A549 (cell line): Measurements from ENCODE around the gene PTPRN2. TPM values are rescaled to one million over a fixed set of nuclear protein-coding genes. Genes with fewer than 3 reads are reported as not detected.

Experiments
- ATAC-seq, 2 experiments: fragments of 200-7000 bp in 1 of 2; fragments of >200 bp in 1 of 2; cut with Nextera tagmentation in 1 of 2; cut with Tn5 transposase in 1 of 2; 3 replicates each; pipeline versions ENCODE4 v1.8.0 to v1.9.1; 2018 to 2020; ENCODE audit warnings: mild to moderate bottlenecking in 1 of 2, moderate library complexity in 1 of 2
- CTCF ChIA-PET: fragments of 300-600 bp; sonication (Branson Sonifier 250); formaldehyde crosslinking; extraction: SDS; loops from one replicate; lab custom pipeline; 2021; ENCODE audit warnings: antibody characterized with exemption, inconsistent platforms; lab: Yijun Ruan, JAX
- POLR2A ChIA-PET: fragments of 350-600 bp; formaldehyde crosslinking; extraction: SDS; loops from one replicate; lab custom pipeline; 2021; ENCODE audit warnings: antibody characterized with exemption, inconsistent platforms; lab: Yijun Ruan, JAX
- DNase-seq, 2 experiments: peaks; one replicate each; pipeline versions ENCODE4 v3.0.0 to v3.0.0-alpha.2; 2011 to 2016; ENCODE audit warnings: low read depth in 1 of 2, low spot score in 1 of 2
- FAIRE-seq: peaks from 2 replicates; lab custom pipeline; 2011; peaks lifted over from hg19 to GRCh38; lab: Jason Lieb, UNC
- H3K27ac ChIP-seq, 2 experiments: fragments of >200 bp; sonication (Bioruptor Twin); formaldehyde crosslinking; 3 replicates each; pipeline ENCODE4 v1.5.1; 2016 to 2017
- H3K4me1 ChIP-seq: fragments of >200 bp; sonication (Bioruptor Twin); formaldehyde crosslinking; 3 replicates; pipeline ENCODE4 v1.6.1; 2016
- H3K4me2 ChIP-seq: fragments of >200 bp; sonication (Bioruptor Twin); formaldehyde crosslinking; 3 replicates; pipeline ENCODE4 v1.6.1; 2016
- H3K4me3 ChIP-seq: fragments of >200 bp; sonication (Bioruptor Twin); formaldehyde crosslinking; 3 replicates; pipeline ENCODE4 v1.5.1; 2016
- H3K9me3 ChIP-seq: fragments of >200 bp; sonication (Bioruptor Twin); formaldehyde crosslinking; 3 replicates; pipeline ENCODE4 v1.6.1; 2016
- BHLHE40 ChIP-seq: IDR thresholded peaks from 2 replicates; pipeline ENCODE4 v1.6.1; 2012; ENCODE audit warnings: low read depth, low read length, inconsistent platforms
- CEBPB ChIP-seq, 2 experiments: fragments of >200 bp in 1 of 2; sonication (Bioruptor Twin) in 1 of 2; formaldehyde crosslinking in 1 of 2; IDR thresholded peaks; 2 replicates each; pipeline ENCODE4 v1.6.1; 2012 to 2016
- CHD2 ChIP-seq: fragments of 150-350 bp; IDR thresholded peaks from 2 replicates; pipeline ENCODE4 v1.6.1; 2014; ENCODE audit warnings: low read length; ENCODE audit not compliant: partially characterized antibody
- ESRRA ChIP-seq: fragments of 150-350 bp; IDR thresholded peaks from 2 replicates; pipeline ENCODE4 v1.6.1; 2014; ENCODE audit warnings: mild to moderate bottlenecking, low read length, borderline replicate concordance
- FOSB ChIP-seq: fragments of 250-450 bp; sonication (Bioruptor Pico); IDR thresholded peaks from 2 replicates; pipeline ENCODE4 v1.5.0; 2020; ENCODE audit warnings: mild to moderate bottlenecking, moderate library complexity
- HDAC2 ChIP-seq: fragments of 200-600 bp; sonication (generic); IDR thresholded peaks from 2 replicates; pipeline ENCODE4 v1.6.1; 2016
- HOXB5 ChIP-seq: fragments of 250-450 bp; sonication (Bioruptor Pico); IDR thresholded peaks from 2 replicates; pipeline ENCODE4 v1.5.0; 2020; ENCODE audit warnings: mild to moderate bottlenecking, moderate library complexity
- JUNB ChIP-seq: fragments of >200 bp; sonication (Bioruptor Twin); formaldehyde crosslinking; IDR thresholded peaks from 2 replicates; pipeline ENCODE4 v1.6.1; 2016
- KDM1A ChIP-seq: fragments of 200-600 bp; sonication (generic); IDR thresholded peaks from 2 replicates; pipeline ENCODE4 v1.6.1; 2016; ENCODE audit warnings: low read depth, mild to moderate bottlenecking
- MYC ChIP-seq: IDR thresholded peaks from 2 replicates; pipeline ENCODE4 v1.6.1; 2012; ENCODE audit warnings: mild to moderate bottlenecking, inconsistent platforms, low read length, improper control_type of control experiment, borderline replicate concordance
- NR3C1 ChIP-seq: fragments of >200 bp; sonication (Bioruptor Twin); formaldehyde crosslinking; IDR thresholded peaks from 3 replicates; pipeline ENCODE4 v1.6.1; 2017
- RAD21 ChIP-seq, 2 experiments: fragments of >200 bp in 1 of 2; sonication (Bioruptor Twin) in 1 of 2; formaldehyde crosslinking in 1 of 2; IDR thresholded peaks in 1 of 2; conservative IDR thresholded peaks in 1 of 2; 2 replicates in 1 of 2; 3 replicates in 1 of 2; pipeline ENCODE4 v1.6.1; 2012 to 2018; ENCODE audit warnings: inconsistent platforms in 1 of 2
- RFX5 ChIP-seq: fragments of 450-650 bp; IDR thresholded peaks from 2 replicates; pipeline ENCODE4 v1.7.1; 2014; ENCODE audit warnings: antibody characterized with exemption, mild to moderate bottlenecking, moderate library complexity
- SMC3 ChIP-seq: fragments of >200 bp; sonication (Bioruptor Twin); formaldehyde crosslinking; IDR thresholded peaks from 3 replicates; pipeline ENCODE4 v1.6.1; 2018; ENCODE audit warnings: inconsistent platforms
- ZFP36 ChIP-seq: fragments of 450-650 bp; IDR thresholded peaks from 2 replicates; pipeline ENCODE4 v1.6.1; 2014; ENCODE audit warnings: borderline replicate concordance; ENCODE audit not compliant: partially characterized antibody
- ZSCAN20 ChIP-seq: fragments of 250-450 bp; sonication (Bioruptor Pico); IDR thresholded peaks from 2 replicates; pipeline ENCODE4 v1.8.0; 2022; ENCODE audit warnings: mild to moderate bottlenecking, moderate library complexity
- WGBS: methylation state at CpG from one replicate; pipeline ENCODE4 v1.1.6; 2017; ENCODE audit errors: missing lambda C conversion rate; 5-methylcytosine and 5-hydroxymethylcytosine counted together
- polyA plus RNA-seq, 4 experiments: library from polyadenylated mRNA; depleted of rRNA in 3 of 4; stranded (reverse); fragments of >200 nt; fragmentation: RNase III in 1 of 4; extraction: RNeasy Plus Mini Kit Qiagen cat#74134 plus additional on column Dnase treatment in 1 of 4; gene quantifications; 2 replicates in 3 of 4; 3 replicates in 1 of 4; pipeline ENCODE4 v1.2.3, GENCODE V29; 2011 to 2017
- TF ChIP-seq, protein P1 (sequence below): fragments of 200-600 bp; sonication (generic); IDR thresholded peaks from 2 replicates; pipeline ENCODE4 v1.6.1; 2016; ENCODE audit warnings: antibody characterized with exemption, mild to moderate bottlenecking, moderate library complexity
- TF ChIP-seq, protein P2 (sequence below): fragments of 450-650 bp; IDR thresholded peaks from 2 replicates; pipeline ENCODE4 v1.6.1; 2014; ENCODE audit warnings: antibody characterized with exemption

PTPRN2 gene
- polyA plus RNA-seq, 2 of the 4 experiments (the other 2 are of a cell fraction), result 0.41 to 1.2 TPM

DNA sequence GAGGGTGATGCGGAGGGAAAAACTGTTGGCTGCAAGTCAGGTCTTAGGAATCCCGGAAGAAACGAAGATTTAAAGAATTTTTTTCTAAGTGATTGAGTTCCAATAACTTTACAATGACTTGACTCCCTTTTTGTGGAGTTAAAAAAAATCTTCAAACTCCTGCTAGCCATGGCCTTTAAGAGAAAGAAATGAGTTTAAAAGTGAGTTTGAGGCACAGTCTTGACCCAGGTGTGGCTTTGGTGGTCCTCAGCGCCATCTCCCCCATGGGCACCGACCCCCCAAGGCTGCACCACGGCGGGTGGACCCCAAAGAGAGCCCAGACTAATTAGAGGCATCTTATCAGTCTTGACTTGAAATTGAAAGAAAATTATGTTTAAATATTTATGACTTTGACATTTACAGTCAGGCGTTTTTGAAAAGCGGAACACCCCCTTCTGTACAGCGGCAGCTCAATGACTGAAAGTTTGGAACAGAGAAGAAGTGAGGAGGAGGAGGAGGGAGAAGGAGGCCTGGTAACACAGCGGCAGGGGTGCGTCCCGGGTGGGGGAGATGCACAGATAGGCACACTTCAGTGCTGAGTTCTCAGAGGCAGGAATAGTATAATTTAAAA lies 901.2 kb downstream of the PTPRN2 start:
- ChIA-PET POLR2A (no interaction called here), CTCF (no interaction called here)
- Histone ChIP-seq H3K9me3 (no peaks in the 10 kb centered on the region), H3K4me1 (no peaks in the 10 kb centered on the region), H3K4me2 (no peak overlapping the region), H3K4me3 (no peak overlapping the region), H3K27ac (no peak overlapping the region)
- ATAC-seq (no peak), FAIRE-seq (no peak), DNase-seq (no peak)
- WGBS, result 27% methylated on average over 13 of the region's 13 CpGs
- no peak for TF ChIP-seq HOXB5

DNA sequence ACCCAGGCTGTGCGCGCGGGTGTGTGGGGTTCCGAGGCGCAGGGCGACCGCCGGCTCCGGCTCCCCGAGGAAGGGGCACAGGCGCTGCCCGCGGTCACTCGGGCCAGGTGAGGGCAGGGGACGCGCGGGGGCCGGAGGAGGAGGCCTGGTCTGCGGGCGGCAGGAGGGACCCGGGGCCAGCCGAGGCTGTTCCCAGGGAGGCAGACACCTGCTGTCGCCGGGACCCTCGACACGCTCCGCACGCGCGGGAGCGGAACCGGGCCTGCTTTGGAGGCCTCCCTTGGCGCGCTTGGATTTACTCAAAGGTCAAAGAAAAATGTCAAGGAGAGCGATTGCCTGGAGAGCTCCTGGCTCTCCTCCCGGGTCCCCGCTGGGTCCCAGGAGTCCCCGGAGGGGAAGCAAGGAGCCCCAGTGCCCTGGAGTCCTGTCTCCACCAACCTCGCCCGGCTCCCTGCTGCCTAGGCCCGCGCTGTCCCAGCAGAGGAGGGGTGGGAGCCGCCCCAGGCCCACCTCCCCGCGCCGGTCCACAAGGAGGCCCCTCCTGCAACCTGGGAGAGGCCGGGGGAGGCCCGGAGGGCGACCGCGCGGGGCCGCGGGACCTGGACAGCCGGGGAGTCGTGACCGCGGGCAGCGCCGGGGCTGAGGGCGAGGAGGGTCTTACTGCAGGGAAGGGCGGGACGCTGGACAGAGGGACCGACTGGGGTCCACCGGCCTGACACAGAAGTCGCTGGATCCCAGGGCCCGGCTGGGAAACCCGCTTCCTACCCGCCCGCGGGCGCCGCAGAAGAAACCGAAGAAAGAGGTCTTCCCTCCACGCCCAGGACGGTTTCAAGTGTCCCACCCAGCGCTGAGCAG lies 902.0 kb downstream of the PTPRN2 start:
- ATAC-seq, result no peak; a peak in 1 of 6 replicates
- TF ChIP-seq, protein P1, sequence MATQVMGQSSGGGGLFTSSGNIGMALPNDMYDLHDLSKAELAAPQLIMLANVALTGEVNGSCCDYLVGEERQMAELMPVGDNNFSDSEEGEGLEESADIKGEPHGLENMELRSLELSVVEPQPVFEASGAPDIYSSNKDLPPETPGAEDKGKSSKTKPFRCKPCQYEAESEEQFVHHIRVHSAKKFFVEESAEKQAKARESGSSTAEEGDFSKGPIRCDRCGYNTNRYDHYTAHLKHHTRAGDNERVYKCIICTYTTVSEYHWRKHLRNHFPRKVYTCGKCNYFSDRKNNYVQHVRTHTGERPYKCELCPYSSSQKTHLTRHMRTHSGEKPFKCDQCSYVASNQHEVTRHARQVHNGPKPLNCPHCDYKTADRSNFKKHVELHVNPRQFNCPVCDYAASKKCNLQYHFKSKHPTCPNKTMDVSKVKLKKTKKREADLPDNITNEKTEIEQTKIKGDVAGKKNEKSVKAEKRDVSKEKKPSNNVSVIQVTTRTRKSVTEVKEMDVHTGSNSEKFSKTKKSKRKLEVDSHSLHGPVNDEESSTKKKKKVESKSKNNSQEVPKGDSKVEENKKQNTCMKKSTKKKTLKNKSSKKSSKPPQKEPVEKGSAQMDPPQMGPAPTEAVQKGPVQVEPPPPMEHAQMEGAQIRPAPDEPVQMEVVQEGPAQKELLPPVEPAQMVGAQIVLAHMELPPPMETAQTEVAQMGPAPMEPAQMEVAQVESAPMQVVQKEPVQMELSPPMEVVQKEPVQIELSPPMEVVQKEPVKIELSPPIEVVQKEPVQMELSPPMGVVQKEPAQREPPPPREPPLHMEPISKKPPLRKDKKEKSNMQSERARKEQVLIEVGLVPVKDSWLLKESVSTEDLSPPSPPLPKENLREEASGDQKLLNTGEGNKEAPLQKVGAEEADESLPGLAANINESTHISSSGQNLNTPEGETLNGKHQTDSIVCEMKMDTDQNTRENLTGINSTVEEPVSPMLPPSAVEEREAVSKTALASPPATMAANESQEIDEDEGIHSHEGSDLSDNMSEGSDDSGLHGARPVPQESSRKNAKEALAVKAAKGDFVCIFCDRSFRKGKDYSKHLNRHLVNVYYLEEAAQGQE, result no peak
- TF ChIP-seq JUNB, result no peak
- TF ChIP-seq, protein P2, sequence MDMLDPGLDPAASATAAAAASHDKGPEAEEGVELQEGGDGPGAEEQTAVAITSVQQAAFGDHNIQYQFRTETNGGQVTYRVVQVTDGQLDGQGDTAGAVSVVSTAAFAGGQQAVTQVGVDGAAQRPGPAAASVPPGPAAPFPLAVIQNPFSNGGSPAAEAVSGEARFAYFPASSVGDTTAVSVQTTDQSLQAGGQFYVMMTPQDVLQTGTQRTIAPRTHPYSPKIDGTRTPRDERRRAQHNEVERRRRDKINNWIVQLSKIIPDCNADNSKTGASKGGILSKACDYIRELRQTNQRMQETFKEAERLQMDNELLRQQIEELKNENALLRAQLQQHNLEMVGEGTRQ, result no peak
- TF ChIP-seq CEBPB (IDR thresholded peaks at IDR 0.05), result no peak
- no peak for TF ChIP-seq FOSB (CRISPR knock-in tag)
- TF ChIP-seq CHD2, result no peak
- no peak for TF ChIP-seq HOXB5
- no peak for TF ChIP-seq BHLHE40
- no peak for TF ChIP-seq MYC
- TF ChIP-seq, all 56 proteins: peak for 0
- Histone ChIP-seq H3K9me3 (no peaks in the 10 kb centered on the region), H3K4me2 (no peak overlapping the region), H3K4me3 (no peak overlapping the region), H3K4me1 (no peaks in the 10 kb centered on the region), H3K27ac (no peak overlapping the region)
- WGBS, result 31% methylated on average over 3 of the region's 77 CpGs
- DNase-seq (no peak), FAIRE-seq (no peak)
- ChIA-PET CTCF (no interaction called here), POLR2A (no interaction called here)

DNA sequence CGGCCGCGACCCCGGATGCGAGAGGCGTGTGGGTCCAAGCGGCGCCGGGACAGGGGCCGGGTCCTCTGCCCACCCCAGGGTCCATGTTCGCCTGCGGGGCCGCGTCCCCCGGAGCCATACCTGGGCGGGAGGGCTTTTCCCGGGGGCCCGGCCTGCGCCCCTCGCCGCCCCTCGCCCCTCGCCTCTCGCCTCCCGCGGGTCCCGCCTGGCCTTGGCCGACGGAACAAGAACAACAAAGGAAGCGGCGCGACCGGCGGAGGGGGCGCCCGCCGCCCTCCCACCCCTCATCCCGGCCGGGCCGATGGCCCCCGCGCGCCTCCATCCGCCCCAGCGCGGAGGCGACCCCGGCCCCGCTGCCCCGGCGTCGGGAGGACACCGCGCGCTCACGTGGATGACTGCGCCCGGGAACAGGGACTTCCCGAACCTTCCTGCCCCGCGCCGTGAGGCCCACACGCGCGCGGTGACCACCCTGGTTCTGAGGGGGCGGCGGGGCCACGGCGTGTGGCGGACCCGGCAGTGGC lies 902.7 kb downstream of the PTPRN2 start:
- POLR2A ChIA-PET, result no interaction called here
- Histone ChIP-seq H3K27ac (no peak overlapping the region), H3K9me3 (no peaks in the 10 kb centered on the region)
- no peak for FAIRE-seq
- TF ChIP-seq ZFP36 (no peak), ZSCAN20 (no peak), ESRRA (no peak), NR3C1 (no peak), HDAC2 (no peak), SMC3 (no peak), RFX5 (no peak), KDM1A (no peak), RAD21 (conservative IDR thresholded peaks at IDR 0.05 in 1 of 2, IDR thresholded peaks at IDR 0.05 in 1 of 2) (no peak)
- TF ChIP-seq, all 56 proteins: peak for 0
- CTCF ChIA-PET, result no interaction called here
- no peak overlapping the region for H3K4me2 ChIP-seq
- ATAC-seq (no peak), DNase-seq (no peak)
- H3K4me3 ChIP-seq, result no peak overlapping the region
- WGBS, result 74% methylated on average over 14 of the region's 72 CpGs
- no peaks in the 10 kb centered on the region for H3K4me1 ChIP-seq
